Uterus (tissue), 2 donors: ENCODE measurements around the gene CAPS.

Experiments
- CTCF ChIP-seq, 4 experiments: fragments of 200-600 bp in 2 of 4; fragments of 450-650 bp in 2 of 4; sonication (generic) in 2 of 4; IDR thresholded peaks; one replicate each; pipeline ENCODE4 v1.5.1; 2016 to 2019; ENCODE audit warnings: antibody characterized with exemption in 4 of 4, mild to moderate bottlenecking in 2 of 4, moderate library complexity in 1 of 4
- POLR2A ChIP-seq, 2 donors: fragments of 450-650 bp; IDR thresholded peaks; one replicate each; pipeline ENCODE4 v1.6.1; 2016; ENCODE audit warnings: antibody characterized with exemption in 2 of 2, mild to moderate bottlenecking in 1 of 2, moderate library complexity in 1 of 2

- TF ChIP-seq CTCF (IDR thresholded peaks at IDR 0.05) (no peak), POLR2A (IDR thresholded peaks at IDR 0.05) (no peak)
These were observed 18.6 kb upstream of the CAPS start for GRCh38 chr19:5895409-5895808.
